GM10266 (cell line): ENCODE measurements around the gene MRM1.
A peak's percentile ranks its signal among the peaks of the same experiment; 100 is the strongest.

Source experiments
- DNase-seq: peaks from one replicate; pipeline ENCODE4 v3.0.0; 2012; ENCODE audit errors: extremely low spot score
- CTCF ChIP-seq: IDR thresholded peaks from 2 replicates; pipeline ENCODE4 v1.5.1; 2012; ENCODE audit warnings: mild to moderate bottlenecking, low read depth; ENCODE audit not compliant: control insufficient read depth, insufficient read depth; ENCODE audit errors: missing control alignments

MRM1 gene

GRCh38 chr17:36653374-36653773, 52.0 kb downstream of the MRM1 start:
- no peak for TF ChIP-seq CTCF
- DNase-seq = no peak

GRCh38 chr17:36653856-36654255, 52.5 kb downstream of the MRM1 start:
- TF ChIP-seq CTCF = no peak
- no peak for DNase-seq

GRCh38 chr17:36655726-36656125, 54.3 kb downstream of the MRM1 start:
- DNase-seq = no peak
- TF ChIP-seq CTCF = no peak

- DNase-seq = no peak
- TF ChIP-seq CTCF = no peak
These were observed 56.0 kb downstream of the MRM1 start for GRCh38 chr17:36657390-36657762.

- TF ChIP-seq CTCF = peak; percentile 28
- no peak for DNase-seq
These were observed 56.5 kb downstream of the MRM1 start for GRCh38 chr17:36657763-36658490.
